ENCODE data around the gene SLC24A2.

DNA sequence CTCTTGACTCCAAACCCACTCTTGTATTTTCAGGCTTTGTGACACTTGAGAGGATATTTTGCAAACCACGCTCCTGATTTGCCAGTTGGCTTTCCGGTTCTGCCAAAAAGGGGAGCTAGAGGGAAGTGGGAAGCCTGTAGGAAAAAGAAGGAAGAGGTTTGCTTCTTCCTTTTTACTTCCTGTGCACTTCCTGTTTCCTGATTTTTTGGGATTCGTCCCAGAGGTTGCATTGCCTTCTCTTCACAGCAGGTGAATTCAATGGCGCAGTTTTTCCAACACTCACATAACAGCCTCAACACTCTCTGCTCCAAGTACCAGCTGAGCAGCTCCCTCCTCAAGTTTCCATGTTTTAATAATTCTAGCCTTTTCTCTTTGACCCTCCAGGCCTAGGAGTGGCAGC is 47.7 kb downstream of the SLC24A2 start:
- TF ChIP-seq, protein P1, sequence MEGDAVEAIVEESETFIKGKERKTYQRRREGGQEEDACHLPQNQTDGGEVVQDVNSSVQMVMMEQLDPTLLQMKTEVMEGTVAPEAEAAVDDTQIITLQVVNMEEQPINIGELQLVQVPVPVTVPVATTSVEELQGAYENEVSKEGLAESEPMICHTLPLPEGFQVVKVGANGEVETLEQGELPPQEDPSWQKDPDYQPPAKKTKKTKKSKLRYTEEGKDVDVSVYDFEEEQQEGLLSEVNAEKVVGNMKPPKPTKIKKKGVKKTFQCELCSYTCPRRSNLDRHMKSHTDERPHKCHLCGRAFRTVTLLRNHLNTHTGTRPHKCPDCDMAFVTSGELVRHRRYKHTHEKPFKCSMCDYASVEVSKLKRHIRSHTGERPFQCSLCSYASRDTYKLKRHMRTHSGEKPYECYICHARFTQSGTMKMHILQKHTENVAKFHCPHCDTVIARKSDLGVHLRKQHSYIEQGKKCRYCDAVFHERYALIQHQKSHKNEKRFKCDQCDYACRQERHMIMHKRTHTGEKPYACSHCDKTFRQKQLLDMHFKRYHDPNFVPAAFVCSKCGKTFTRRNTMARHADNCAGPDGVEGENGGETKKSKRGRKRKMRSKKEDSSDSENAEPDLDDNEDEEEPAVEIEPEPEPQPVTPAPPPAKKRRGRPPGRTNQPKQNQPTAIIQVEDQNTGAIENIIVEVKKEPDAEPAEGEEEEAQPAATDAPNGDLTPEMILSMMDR (IDR thresholded peaks at IDR 0.05), result no peak
- TF ChIP-seq ZFX (IDR thresholded peaks at IDR 0.05; ENCODE audit: borderline replicate concordance), result no peak

Measured in 22Rv1 (cell line).